Brain pericyte (primary cell): ENCODE measurements around the gene ENDOG.

Experiments
- DNase-seq: peaks from one replicate; pipeline ENCODE4 v3.0.0-alpha.2; 2012; ENCODE audit warnings: low read depth, low spot score

Gene ENDOG

GRCh38 chr9:128800061-128800460 is 18.2 kb upstream of the ENDOG start:
- DNase-seq: no peak

GRCh38 chr9:128802482-128802881 is 15.8 kb upstream of the ENDOG start:
- DNase-seq: no peak

GRCh38 chr9:128805661-128806060 is 12.6 kb upstream of the ENDOG start:
- DNase-seq: no peak

- no peak for DNase-seq
Measured at GRCh38 chr9:128807827-128808226, 10.5 kb upstream of the ENDOG start.

- no peak for DNase-seq
Measured at GRCh38 chr9:128808543-128808942, 9.8 kb upstream of the ENDOG start.

- no peak for DNase-seq
Measured at GRCh38 chr9:128809036-128809599, 9.2 kb upstream of the ENDOG start.

GRCh38 chr9:128809831-128810230 is 8.5 kb upstream of the ENDOG start:
- DNase-seq: no peak

GRCh38 chr9:128810873-128811272 is 7.4 kb upstream of the ENDOG start:
- no peak for DNase-seq

- no peak for DNase-seq
Measured at GRCh38 chr9:128818839-128819715, 777 bp downstream of the ENDOG start.

GRCh38 chr9:128819716-128820664 is 1.7 kb downstream of the ENDOG start:
- no peak for DNase-seq

GRCh38 chr9:128820665-128821583 is 2.6 kb downstream of the ENDOG start:
- no peak for DNase-seq

GRCh38 chr9:128821584-128822406 is 3.5 kb downstream of the ENDOG start:
- DNase-seq: no peak

GRCh38 chr9:128822407-128823042 is 4.2 kb downstream of the ENDOG start:
- DNase-seq: no peak

- DNase-seq: no peak
Measured at GRCh38 chr9:128823362-128823902, 5.1 kb downstream of the ENDOG start.

GRCh38 chr9:128823903-128824406 is 5.7 kb downstream of the ENDOG start:
- no peak for DNase-seq

- no peak for DNase-seq
Measured at GRCh38 chr9:128824911-128825310, 6.6 kb downstream of the ENDOG start.

GRCh38 chr9:128825923-128826700 is 7.8 kb downstream of the ENDOG start:
- no peak for DNase-seq

- DNase-seq: no peak
Measured at GRCh38 chr9:128828267-128828666, 10.0 kb downstream of the ENDOG start.
